Measurements from ENCODE around the gene PRKN. TPM values are rescaled to one million over a fixed set of nuclear protein-coding genes. Genes with fewer than 3 reads are reported as not detected.

The PRKN gene
- polyA plus RNA-seq (1.2 and 3.4 TPM in 2 replicates), polyA minus RNA-seq (6.3 and 8.7 TPM in 2 replicates)

DNA sequence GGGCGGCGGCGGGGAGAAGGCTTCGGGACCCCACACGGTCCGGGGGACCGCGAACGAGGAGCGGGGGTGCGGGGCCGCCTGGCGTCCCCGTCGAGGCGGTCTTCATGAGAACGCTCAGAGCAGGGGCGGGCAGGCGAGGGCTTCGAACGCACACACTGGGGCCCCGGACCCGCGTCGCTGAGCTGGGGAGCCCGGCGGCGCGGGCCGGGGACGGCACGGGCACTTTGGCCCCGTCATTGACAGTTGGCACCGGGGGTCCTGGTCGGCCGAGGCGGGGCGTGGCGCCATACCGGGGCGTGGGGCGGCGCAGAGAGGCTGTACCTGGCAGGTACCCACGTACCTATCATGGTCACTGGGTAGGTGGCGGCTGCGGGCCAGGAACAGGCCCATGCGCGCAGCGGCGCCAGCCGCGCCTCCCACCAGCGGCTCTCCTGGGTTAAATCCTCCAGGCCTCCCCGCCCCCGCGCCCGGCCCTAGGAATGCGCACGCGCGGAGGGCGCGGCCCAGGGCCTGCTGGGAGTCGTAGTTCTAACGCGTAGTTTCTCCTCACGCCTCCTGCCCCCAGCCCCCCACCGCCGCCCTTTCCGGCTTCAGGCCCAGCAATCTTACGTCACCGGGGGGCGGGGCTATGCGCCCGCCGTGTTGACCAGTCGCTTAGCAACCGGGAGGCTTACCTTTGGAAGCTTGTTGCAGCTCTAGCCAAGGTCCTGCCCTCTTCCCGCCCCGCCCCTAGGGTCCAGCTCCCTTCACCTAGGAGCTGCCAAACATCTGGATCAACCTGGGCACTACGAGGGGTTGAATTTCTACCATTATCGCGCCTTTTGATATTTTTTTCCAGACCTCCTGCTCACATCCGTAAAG lies at the start of gene PRKN, which contains the start of gene PACRG:
Gene PRKN (minus strand): TSS at position 445 of the 861 bp plus-strand sequence.
Gene PACRG (plus strand): TSS at position 653 of the 861 bp plus-strand sequence.
- H3K9ac ChIP-seq (ENCODE audit: low read length) = peak within 1 kb of the TSS; percentile 82
- H3K36me3 ChIP-seq (ENCODE audit: insufficient read depth, low read length) = no peaks in the 10 kb centered on the region
- H3F3A ChIP-seq (ENCODE audit: insufficient read depth, low read length, poor library complexity, severe bottlenecking) = no peaks in the 10 kb centered on the region
- H3K9me2 ChIP-seq (ENCODE audit: insufficient read depth, low read length) = no peaks in the 10 kb centered on the region
- peak within 1 kb of the TSS; percentile 82 for H3K27ac ChIP-seq (ENCODE audit: low read length)
- H3K79me2 ChIP-seq (replicated peaks; ENCODE audit: insufficient read depth, low read length) = no peaks in the 10 kb centered on the region
- H3K4me2 ChIP-seq (ENCODE audit: low read length) = peak within 1 kb of the TSS; percentile 62
- H3K4me3 ChIP-seq (ENCODE audit: low read length) = peak within 1 kb of the TSS; percentile 83
- H3K9me3 ChIP-seq (ENCODE audit: low read length) = no peaks in the 10 kb centered on the region
- peak within 1 kb of the TSS; percentile 81 for H2AFZ ChIP-seq (ENCODE audit: low read depth, low read length)
- no peaks in the 10 kb centered on the region for H4K20me1 ChIP-seq (ENCODE audit: insufficient read depth)
- H3K27me3 ChIP-seq (ENCODE audit: insufficient read depth, low read depth, low read length) = no peaks in the 10 kb centered on the region
- TF ChIP-seq RAD21 (conservative IDR thresholded peaks at IDR 0.05) (peak; percentile 66), EZH2 (IDR thresholded peaks at IDR 0.05; ENCODE audit: borderline replicate concordance, insufficient read depth, low read length, poor library complexity, severe bottlenecking) (no peak), POLR2AphosphoS5 (IDR thresholded peaks at IDR 0.05) (peak; percentile 81), MXI1 (conservative IDR thresholded peaks at IDR 0.05; ENCODE audit: poor library complexity, severe bottlenecking) (peak; percentile 56), TAF1 (IDR thresholded peaks at IDR 0.05; ENCODE audit: low read depth) (no peak), EP300 (conservative IDR thresholded peaks at IDR 0.05; ENCODE audit: poor library complexity, severe bottlenecking) (peak; percentile 82), SMC3 (conservative IDR thresholded peaks at IDR 0.05; ENCODE audit: poor library complexity) (peak; percentile 66)
- TF ChIP-seq, protein P1, sequence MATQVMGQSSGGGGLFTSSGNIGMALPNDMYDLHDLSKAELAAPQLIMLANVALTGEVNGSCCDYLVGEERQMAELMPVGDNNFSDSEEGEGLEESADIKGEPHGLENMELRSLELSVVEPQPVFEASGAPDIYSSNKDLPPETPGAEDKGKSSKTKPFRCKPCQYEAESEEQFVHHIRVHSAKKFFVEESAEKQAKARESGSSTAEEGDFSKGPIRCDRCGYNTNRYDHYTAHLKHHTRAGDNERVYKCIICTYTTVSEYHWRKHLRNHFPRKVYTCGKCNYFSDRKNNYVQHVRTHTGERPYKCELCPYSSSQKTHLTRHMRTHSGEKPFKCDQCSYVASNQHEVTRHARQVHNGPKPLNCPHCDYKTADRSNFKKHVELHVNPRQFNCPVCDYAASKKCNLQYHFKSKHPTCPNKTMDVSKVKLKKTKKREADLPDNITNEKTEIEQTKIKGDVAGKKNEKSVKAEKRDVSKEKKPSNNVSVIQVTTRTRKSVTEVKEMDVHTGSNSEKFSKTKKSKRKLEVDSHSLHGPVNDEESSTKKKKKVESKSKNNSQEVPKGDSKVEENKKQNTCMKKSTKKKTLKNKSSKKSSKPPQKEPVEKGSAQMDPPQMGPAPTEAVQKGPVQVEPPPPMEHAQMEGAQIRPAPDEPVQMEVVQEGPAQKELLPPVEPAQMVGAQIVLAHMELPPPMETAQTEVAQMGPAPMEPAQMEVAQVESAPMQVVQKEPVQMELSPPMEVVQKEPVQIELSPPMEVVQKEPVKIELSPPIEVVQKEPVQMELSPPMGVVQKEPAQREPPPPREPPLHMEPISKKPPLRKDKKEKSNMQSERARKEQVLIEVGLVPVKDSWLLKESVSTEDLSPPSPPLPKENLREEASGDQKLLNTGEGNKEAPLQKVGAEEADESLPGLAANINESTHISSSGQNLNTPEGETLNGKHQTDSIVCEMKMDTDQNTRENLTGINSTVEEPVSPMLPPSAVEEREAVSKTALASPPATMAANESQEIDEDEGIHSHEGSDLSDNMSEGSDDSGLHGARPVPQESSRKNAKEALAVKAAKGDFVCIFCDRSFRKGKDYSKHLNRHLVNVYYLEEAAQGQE (IDR thresholded peaks at IDR 0.05; ENCODE audit: borderline replicate concordance) = no peak
- TF ChIP-seq, protein P2, sequence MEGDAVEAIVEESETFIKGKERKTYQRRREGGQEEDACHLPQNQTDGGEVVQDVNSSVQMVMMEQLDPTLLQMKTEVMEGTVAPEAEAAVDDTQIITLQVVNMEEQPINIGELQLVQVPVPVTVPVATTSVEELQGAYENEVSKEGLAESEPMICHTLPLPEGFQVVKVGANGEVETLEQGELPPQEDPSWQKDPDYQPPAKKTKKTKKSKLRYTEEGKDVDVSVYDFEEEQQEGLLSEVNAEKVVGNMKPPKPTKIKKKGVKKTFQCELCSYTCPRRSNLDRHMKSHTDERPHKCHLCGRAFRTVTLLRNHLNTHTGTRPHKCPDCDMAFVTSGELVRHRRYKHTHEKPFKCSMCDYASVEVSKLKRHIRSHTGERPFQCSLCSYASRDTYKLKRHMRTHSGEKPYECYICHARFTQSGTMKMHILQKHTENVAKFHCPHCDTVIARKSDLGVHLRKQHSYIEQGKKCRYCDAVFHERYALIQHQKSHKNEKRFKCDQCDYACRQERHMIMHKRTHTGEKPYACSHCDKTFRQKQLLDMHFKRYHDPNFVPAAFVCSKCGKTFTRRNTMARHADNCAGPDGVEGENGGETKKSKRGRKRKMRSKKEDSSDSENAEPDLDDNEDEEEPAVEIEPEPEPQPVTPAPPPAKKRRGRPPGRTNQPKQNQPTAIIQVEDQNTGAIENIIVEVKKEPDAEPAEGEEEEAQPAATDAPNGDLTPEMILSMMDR (IDR thresholded peaks at IDR 0.05; ENCODE audit: poor library complexity, severe bottlenecking) = peak; percentile 26

DNA sequence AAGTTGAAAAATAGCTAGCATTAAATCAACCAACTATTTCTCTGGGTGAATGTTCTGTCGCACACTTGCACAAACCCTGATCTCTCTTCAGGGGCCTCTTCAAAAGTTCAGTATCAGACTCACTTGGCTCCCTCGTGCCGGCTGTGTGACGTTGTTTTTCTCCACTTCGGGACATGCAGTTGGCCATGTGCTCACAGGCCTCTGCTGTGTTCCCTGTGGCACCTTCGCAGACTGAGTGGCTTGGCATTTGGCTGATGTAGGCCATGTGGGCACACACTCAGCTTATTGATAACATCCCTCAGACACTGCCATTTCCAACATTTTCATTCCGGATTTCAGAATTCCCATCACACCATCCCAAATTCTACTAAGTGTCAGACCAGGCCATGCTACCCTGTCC lies 49.5 kb upstream of the PRKN start:
- Histone ChIP-seq H2AFZ (ENCODE audit: low read depth, low read length) (no peak overlapping the region), H3K9ac (ENCODE audit: low read length) (no peak overlapping the region), H3K9me3 (ENCODE audit: low read length) (no peaks in the 10 kb centered on the region), H3K4me2 (ENCODE audit: low read length) (no peak overlapping the region), H3K27me3 (ENCODE audit: insufficient read depth, low read depth, low read length) (no peaks in the 10 kb centered on the region), H4K20me1 (ENCODE audit: insufficient read depth) (no peaks in the 10 kb centered on the region), H3F3A (ENCODE audit: insufficient read depth, low read length, poor library complexity, severe bottlenecking) (no peaks in the 10 kb centered on the region), H3K9me2 (ENCODE audit: insufficient read depth, low read length) (no peaks in the 10 kb centered on the region), H3K36me3 (ENCODE audit: insufficient read depth, low read length) (no peaks in the 10 kb centered on the region), H3K4me3 (ENCODE audit: low read length) (no peak overlapping the region), H3K27ac (ENCODE audit: low read length) (no peak overlapping the region), H3K79me2 (replicated peaks; ENCODE audit: insufficient read depth, low read length) (no peaks in the 10 kb centered on the region)
- TF ChIP-seq MXI1 (conservative IDR thresholded peaks at IDR 0.05; ENCODE audit: poor library complexity, severe bottlenecking) (no peak), EZH2 (IDR thresholded peaks at IDR 0.05; ENCODE audit: borderline replicate concordance, insufficient read depth, low read length, poor library complexity, severe bottlenecking) (no peak), EP300 (conservative IDR thresholded peaks at IDR 0.05; ENCODE audit: poor library complexity, severe bottlenecking) (no peak)
- TF ChIP-seq, protein P2 (IDR thresholded peaks at IDR 0.05; ENCODE audit: poor library complexity, severe bottlenecking) = no peak

Data from neural cell (in vitro differentiated cells).